CD4-positive, alpha-beta T cell (primary cell): ENCODE results near the gene HSPA14. TPM values are rescaled to one million over a fixed set of nuclear protein-coding genes. Genes with fewer than 3 reads are reported as not detected.

ENCODE experiments used
- ATAC-seq: fragments of 200-7000 bp; cut with Tn5 transposase; one replicate; pipeline ENCODE4 v1.10.0; 2022; ENCODE audit warnings: mild to moderate bottlenecking; ENCODE audit not compliant: poor library complexity
- CTCF ChIA-PET: fragments of 350-600 bp; sonication (Branson Sonifier 250); formaldehyde crosslinking; loops from one replicate; lab custom pipeline; 2021; ENCODE audit warnings: antibody characterized with exemption, inconsistent platforms; lab: Charles Lee
- POLR2A ChIA-PET: fragments of 350-600 bp; sonication (Branson Sonifier 250); formaldehyde crosslinking; loops from one replicate; lab custom pipeline; 2021; ENCODE audit warnings: antibody characterized with exemption, inconsistent platforms; lab: Charles Lee
- DNase-seq, 14 experiments: peaks; one replicate each; pipeline ENCODE4 v3.0.0-alpha.2; 2013 to 2020; ENCODE audit warnings: mixed read lengths in 2 of 14
- H3K27ac ChIP-seq, 2 donors: one replicate each; pipeline versions ENCODE4 v1.5.1 to v1.7.0; 2013; ENCODE audit warnings: low read length in 2 of 2, low read depth in 1 of 2, mild to moderate bottlenecking in 1 of 2
- H3K27me3 ChIP-seq, 2 experiments: 1 replicate in 1 of 2; 2 replicates in 1 of 2; pipeline versions ENCODE4 v1.6.1 to v1.7.0; 2013; ENCODE audit warnings: low read length in 2 of 2, control low read depth in 1 of 2, mild to moderate bottlenecking in 1 of 2, moderate library complexity in 1 of 2; ENCODE audit not compliant: insufficient read depth in 2 of 2, control insufficient read depth in 1 of 2
- H3K36me3 ChIP-seq: one replicate; pipeline ENCODE4 v1.6.1; 2013; ENCODE audit warnings: low read length, control low read depth; ENCODE audit not compliant: insufficient read depth
- H3K4me1 ChIP-seq: one replicate; pipeline ENCODE4 v1.6.1; 2013; ENCODE audit warnings: low read length, control low read depth; ENCODE audit not compliant: insufficient read depth
- H3K4me3 ChIP-seq: one replicate; pipeline ENCODE4 v1.5.1; 2013; ENCODE audit warnings: mild to moderate bottlenecking, low read length, moderate library complexity
- H3K9me3 ChIP-seq, 2 experiments: 1 replicate in 1 of 2; 2 replicates in 1 of 2; pipeline versions ENCODE4 v1.6.1 to v1.7.0; 2013; ENCODE audit warnings: low read length in 2 of 2, mild to moderate bottlenecking in 2 of 2, control low read depth in 1 of 2, moderate library complexity in 1 of 2; ENCODE audit not compliant: control insufficient read depth in 1 of 2, insufficient read depth in 1 of 2
- H3K27ac Mint-ChIP-seq: one replicate; pipeline ENCODE4 v1.8.0; 2020; ENCODE audit warnings: mixed read lengths
- H3K27me3 Mint-ChIP-seq: one replicate; pipeline ENCODE4 v1.8.0; 2021; ENCODE audit warnings: mixed read lengths
- H3K36me3 Mint-ChIP-seq: one replicate; pipeline ENCODE4 v1.8.0; 2021; ENCODE audit warnings: low read depth, mixed read lengths
- H3K4me1 Mint-ChIP-seq: one replicate; pipeline ENCODE4 v1.8.0; 2021; ENCODE audit warnings: low read depth, mixed read lengths
- H3K4me3 Mint-ChIP-seq: one replicate; pipeline ENCODE4 v1.8.0; 2020; ENCODE audit warnings: mild to moderate bottlenecking, mixed read lengths
- H3K9me3 Mint-ChIP-seq: one replicate; pipeline ENCODE4 v1.8.0; 2020; ENCODE audit warnings: mixed read lengths
- CTCF ChIP-seq: fragments of 200-600 bp; IDR thresholded peaks from one replicate; pipeline ENCODE4 v1.8.0; 2022; ENCODE audit warnings: antibody characterized with exemption, mild to moderate bottlenecking
- intact Hi-C, 2 experiments: fragments of 100-400 bp; cut with DNase I in 1 of 2; cut with micrococcal nuclease in 1 of 2; formaldehyde crosslinking; loops; one replicate each; pipeline versions ENCODE4 v1.15.1 to v1.9.0; 2023 to 2025; cut with DNase I, micrococcal nuclease
- total RNA-seq, 174 experiments: library from RNA in 2 of 174; stranded (reverse) in 2 of 174; gene quantifications; one replicate each; pipeline ENCODE4 v1.2.3 and lab custom pipeline; 2021 to 2026

Gene HSPA14
- total RNA-seq, 2 experiments from 2014 or later, result 29.1 to 33.4 TPM

- TF ChIP-seq CTCF, result no peak
- ATAC-seq (no peak), DNase-seq (no peak)
- ChIA-PET CTCF (no interaction called here), POLR2A (no interaction called here)
- no peaks in the 10 kb centered on the region for H3K27me3 ChIP-seq
- no peaks in the 10 kb centered on the region for H3K36me3 Mint-ChIP-seq
- H3K4me3 ChIP-seq, result no peak overlapping the region
- H3K9me3 Mint-ChIP-seq, result no peaks in the 10 kb centered on the region
- no peaks in the 10 kb centered on the region for H3K9me3 ChIP-seq
- H3K27ac Mint-ChIP-seq, result no peak overlapping the region
- intact Hi-C loops, result no loop called here
- H3K4me1 Mint-ChIP-seq, result peaks cover under 1% of the 10 kb centered on the region
- H3K27ac ChIP-seq, result no peak overlapping the region
- no peak overlapping the region for H3K4me3 Mint-ChIP-seq
- H3K36me3 ChIP-seq, result no peaks in the 10 kb centered on the region
- no peaks in the 10 kb centered on the region for H3K27me3 Mint-ChIP-seq
- H3K4me1 ChIP-seq, result no peaks in the 10 kb centered on the region
These were observed 31.8 kb upstream of the HSPA14 start for GRCh38 chr10:14806318-14806717.

- H3K4me1 ChIP-seq, result peaks cover 6% of the 10 kb centered on the region
- H3K27ac ChIP-seq, result no peak overlapping the region
- ATAC-seq (no peak), DNase-seq (no peak)
- no peaks in the 10 kb centered on the region for H3K9me3 Mint-ChIP-seq
- no peak overlapping the region for H3K4me3 ChIP-seq
- H3K36me3 ChIP-seq, result no peaks in the 10 kb centered on the region
- no peak for TF ChIP-seq CTCF
- H3K4me3 Mint-ChIP-seq, result no peak overlapping the region
- no peaks in the 10 kb centered on the region for H3K27me3 ChIP-seq
- ChIA-PET POLR2A (interaction anchor here (1.1 kb wide), 1 partner anchor 27 kb away, joined by 3 read pairs; the partner anchor contains the start of genes CDNF, HSPA14 and MSANTD7), CTCF (no interaction called here)
- no peaks in the 10 kb centered on the region for H3K27me3 Mint-ChIP-seq
- H3K27ac Mint-ChIP-seq, result no peak overlapping the region
- no peaks in the 10 kb centered on the region for H3K36me3 Mint-ChIP-seq
- H3K4me1 Mint-ChIP-seq, result peaks cover 14% of the 10 kb centered on the region
- H3K9me3 ChIP-seq, result no peaks in the 10 kb centered on the region
- intact Hi-C loops, result loop anchor here in 1 of 2 experiments (5.0 kb wide), 1 partner anchor 184 kb away; no protein-coding TSS in a partner anchor
These were observed 26.8 kb upstream of the HSPA14 start for GRCh38 chr10:14810969-14811953.

GRCh38 chr10:14812271-14812670 is 25.8 kb upstream of the HSPA14 start:
- DNase-seq (peak in 2 of 14 experiments; percentile 7 to 12), ATAC-seq (peak; percentile 46)
- no peaks in the 10 kb centered on the region for H3K9me3 Mint-ChIP-seq
- Histone ChIP-seq H3K36me3 (no peaks in the 10 kb centered on the region), H3K4me3 (no peak overlapping the region), H3K4me1 (peaks cover 6% of the 10 kb centered on the region), H3K9me3 (no peaks in the 10 kb centered on the region), H3K27ac (no peak overlapping the region), H3K27me3 (no peaks in the 10 kb centered on the region)
- no peak for TF ChIP-seq CTCF
- no peaks in the 10 kb centered on the region for H3K27me3 Mint-ChIP-seq
- CTCF ChIA-PET, result no interaction called here
- no peak overlapping the region for H3K27ac Mint-ChIP-seq
- H3K4me3 Mint-ChIP-seq, result no peak overlapping the region
- intact Hi-C loops, result loop anchor here in 1 of 2 experiments (5.0 kb wide), 1 partner anchor 185 kb away; no protein-coding TSS in a partner anchor
- peaks cover 14% of the 10 kb centered on the region for H3K4me1 Mint-ChIP-seq
- no peaks in the 10 kb centered on the region for H3K36me3 Mint-ChIP-seq
- POLR2A ChIA-PET, result interaction anchor here (1.1 kb wide), 1 partner anchor 26 kb away, joined by 3 read pairs; the partner anchor contains the start of genes CDNF, HSPA14 and MSANTD7
